GM10847 (cell line): ENCODE results near the gene NEUROG2.

ENCODE experiments used
- POLR2A ChIP-seq: IDR thresholded peaks from 2 replicates; pipeline ENCODE4 v1.6.1; 2011; ENCODE audit not compliant: insufficient read length; ENCODE audit errors: extremely low read depth

The NEUROG2 gene

GRCh38 chr4:112511803-112512118, 4.2 kb downstream of the NEUROG2 start:
- TF ChIP-seq POLR2A = no peak

GRCh38 chr4:112511093-112511802, 4.7 kb downstream of the NEUROG2 start:
- TF ChIP-seq POLR2A = no peak

- TF ChIP-seq POLR2A = no peak
Measured at GRCh38 chr4:112510291-112511092, 5.5 kb downstream of the NEUROG2 start.

- TF ChIP-seq POLR2A = no peak
Measured at GRCh38 chr4:112509243-112510141, 6.5 kb downstream of the NEUROG2 start.

- no peak for TF ChIP-seq POLR2A
Measured at GRCh38 chr4:112508356-112508755, 7.6 kb downstream of the NEUROG2 start.

- no peak for TF ChIP-seq POLR2A
Measured at GRCh38 chr4:112504807-112505206, 11.2 kb downstream of the NEUROG2 start.

GRCh38 chr4:112502871-112503270, 13.1 kb downstream of the NEUROG2 start:
- no peak for TF ChIP-seq POLR2A

GRCh38 chr4:112492321-112492720, 23.7 kb downstream of the NEUROG2 start:
- no peak for TF ChIP-seq POLR2A

- no peak for TF ChIP-seq POLR2A
Measured at GRCh38 chr4:112485930-112486329, 30.1 kb downstream of the NEUROG2 start.

GRCh38 chr4:112473985-112474384, 42.0 kb downstream of the NEUROG2 start:
- TF ChIP-seq POLR2A = no peak

- no peak for TF ChIP-seq POLR2A
Measured at GRCh38 chr4:112472318-112472717, 43.7 kb downstream of the NEUROG2 start.
